Vagina (tissue), 2 donors: ENCODE measurements around the gene ELOVL1.

ENCODE experiments used
- POLR2A ChIP-seq, 2 donors: fragments of 450-650 bp; IDR thresholded peaks; one replicate each; pipeline ENCODE4 v1.6.1; 2017; ENCODE audit warnings: antibody characterized with exemption in 2 of 2, mild to moderate bottlenecking in 2 of 2, moderate library complexity in 2 of 2
- POLR2AphosphoS5 ChIP-seq, 2 donors: sonication (generic); formaldehyde crosslinking; IDR thresholded peaks; one replicate each; pipeline ENCODE4 v1.9.0; 2017; ENCODE audit warnings: antibody characterized with exemption in 2 of 2, mild to moderate bottlenecking in 2 of 2, low read depth in 1 of 2; ENCODE audit not compliant: insufficient read depth in 1 of 2
- TF ChIP-seq, protein P1 (sequence below), 3 experiments: fragments of 450-650 bp in 2 of 3; fragments of 200-600 bp in 1 of 3; sonication (generic) in 1 of 3; IDR thresholded peaks; one replicate each; pipeline ENCODE4 v1.5.1; 2017 to 2019; ENCODE audit warnings: antibody characterized with exemption in 3 of 3, mild to moderate bottlenecking in 2 of 3, moderate library complexity in 2 of 3

DNA sequence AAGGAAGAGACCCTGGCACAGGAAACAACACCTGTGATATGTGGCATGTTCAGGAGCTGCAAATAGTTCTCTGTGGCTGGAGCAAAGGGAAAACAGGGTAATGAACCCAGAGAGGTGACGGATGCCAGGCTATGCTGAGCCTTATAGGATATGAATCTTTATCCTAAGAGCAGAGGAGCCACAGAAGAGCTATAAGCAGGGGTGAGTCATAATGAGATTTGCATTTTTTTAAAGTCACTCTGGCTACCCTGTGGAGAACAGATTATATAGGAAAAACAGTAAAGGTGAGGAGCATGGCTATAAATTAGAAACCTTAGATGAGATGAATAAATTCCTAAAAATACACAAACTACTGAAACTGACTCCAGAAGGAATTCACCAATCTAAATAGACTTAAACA is 43.0 kb downstream of the ELOVL1 start:
- TF ChIP-seq POLR2A (IDR thresholded peaks at IDR 0.05) (no peak), POLR2AphosphoS5 (IDR thresholded peaks at IDR 0.05; ENCODE audit: insufficient read depth in 1 of 2, low read depth in 1 of 2) (no peak)
- TF ChIP-seq, protein P1, sequence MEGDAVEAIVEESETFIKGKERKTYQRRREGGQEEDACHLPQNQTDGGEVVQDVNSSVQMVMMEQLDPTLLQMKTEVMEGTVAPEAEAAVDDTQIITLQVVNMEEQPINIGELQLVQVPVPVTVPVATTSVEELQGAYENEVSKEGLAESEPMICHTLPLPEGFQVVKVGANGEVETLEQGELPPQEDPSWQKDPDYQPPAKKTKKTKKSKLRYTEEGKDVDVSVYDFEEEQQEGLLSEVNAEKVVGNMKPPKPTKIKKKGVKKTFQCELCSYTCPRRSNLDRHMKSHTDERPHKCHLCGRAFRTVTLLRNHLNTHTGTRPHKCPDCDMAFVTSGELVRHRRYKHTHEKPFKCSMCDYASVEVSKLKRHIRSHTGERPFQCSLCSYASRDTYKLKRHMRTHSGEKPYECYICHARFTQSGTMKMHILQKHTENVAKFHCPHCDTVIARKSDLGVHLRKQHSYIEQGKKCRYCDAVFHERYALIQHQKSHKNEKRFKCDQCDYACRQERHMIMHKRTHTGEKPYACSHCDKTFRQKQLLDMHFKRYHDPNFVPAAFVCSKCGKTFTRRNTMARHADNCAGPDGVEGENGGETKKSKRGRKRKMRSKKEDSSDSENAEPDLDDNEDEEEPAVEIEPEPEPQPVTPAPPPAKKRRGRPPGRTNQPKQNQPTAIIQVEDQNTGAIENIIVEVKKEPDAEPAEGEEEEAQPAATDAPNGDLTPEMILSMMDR (IDR thresholded peaks at IDR 0.05) = no peak
